HUES6 (cell line): ENCODE results near the gene ITPRIP.

Experiments used
- H3K27ac ChIP-seq: 2 replicates; pipeline ENCODE4 v1.7.0; 2013; ENCODE audit warnings: low read depth, mild to moderate bottlenecking, low read length, inconsistent platforms
- H3K27me3 ChIP-seq: 2 replicates; pipeline ENCODE4 v1.6.1; 2013; ENCODE audit warnings: low read length; ENCODE audit not compliant: control insufficient read depth, insufficient read depth
- H3K36me3 ChIP-seq: 2 replicates; pipeline ENCODE4 v1.6.1; 2013; ENCODE audit warnings: low read length; ENCODE audit not compliant: control insufficient read depth, insufficient read depth
- H3K4me1 ChIP-seq: 2 replicates; pipeline ENCODE4 v1.6.1; 2013; ENCODE audit warnings: low read length; ENCODE audit not compliant: control insufficient read depth, insufficient read depth
- H3K4me3 ChIP-seq: 2 replicates; pipeline ENCODE4 v1.5.1; 2013; ENCODE audit warnings: low read depth, low read length
- H3K9ac ChIP-seq: one replicate; pipeline ENCODE4 v1.6.1; 2013; ENCODE audit warnings: mild to moderate bottlenecking, low read length
- H3K9me3 ChIP-seq: 2 replicates; pipeline ENCODE4 v1.6.1; 2013; ENCODE audit warnings: low read depth, low read length; ENCODE audit not compliant: control insufficient read depth, insufficient read depth

Gene ITPRIP

GRCh38 chr10:104331208-104331838 is 6.9 kb downstream of the ITPRIP start:
- peak overlapping the region; percentile 59 for H3K27ac ChIP-seq
- H3K4me1 ChIP-seq: peaks cover 97% of the 10 kb centered on the region
- no peaks in the 10 kb centered on the region for H3K36me3 ChIP-seq
- H3K4me3 ChIP-seq: peak overlapping the region; percentile 12; the same call in 1 of the 2 replicates
- H3K9me3 ChIP-seq: no peaks in the 10 kb centered on the region
- H3K9ac ChIP-seq: peak overlapping the region; percentile 18
- H3K27me3 ChIP-seq: no peaks in the 10 kb centered on the region

- Histone ChIP-seq H3K9ac (peak overlapping the region; percentile 18), H3K27ac (peak overlapping the region; percentile 8; the same call in 1 of the 2 replicates), H3K27me3 (no peaks in the 10 kb centered on the region), H3K4me1 (peaks cover 92% of the 10 kb centered on the region), H3K36me3 (no peaks in the 10 kb centered on the region), H3K4me3 (no peak overlapping the region), H3K9me3 (no peaks in the 10 kb centered on the region)
Observed at GRCh38 chr10:104330168-104331110, 7.8 kb downstream of the ITPRIP start.

DNA sequence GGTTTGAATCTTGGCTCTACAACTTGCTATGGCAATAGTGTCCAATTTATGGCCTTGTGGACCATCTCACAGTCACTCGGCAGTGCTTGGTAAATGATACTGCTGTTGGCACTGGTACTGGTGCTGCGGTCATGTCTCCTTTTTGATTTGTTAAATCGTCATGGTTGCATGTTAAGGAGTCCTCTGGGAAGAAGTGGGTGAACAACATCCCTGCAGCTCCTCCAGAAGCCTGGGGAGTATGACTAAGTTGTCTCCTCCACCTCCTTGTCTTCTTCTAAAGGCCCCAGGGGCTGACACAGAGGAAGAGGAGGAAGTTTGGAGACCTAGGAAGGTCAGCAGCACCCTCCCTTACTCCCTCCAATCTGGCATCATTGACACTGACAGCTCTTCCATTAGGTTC is 8.5 kb downstream of the ITPRIP start:
- H3K27ac ChIP-seq: peak overlapping the region; percentile 8; the same call in 1 of the 2 replicates
- peaks cover 85% of the 10 kb centered on the region for H3K4me1 ChIP-seq
- H3K9me3 ChIP-seq: no peaks in the 10 kb centered on the region
- no peaks in the 10 kb centered on the region for H3K27me3 ChIP-seq
- H3K9ac ChIP-seq: no peak overlapping the region
- no peak overlapping the region for H3K4me3 ChIP-seq
- no peaks in the 10 kb centered on the region for H3K36me3 ChIP-seq

DNA sequence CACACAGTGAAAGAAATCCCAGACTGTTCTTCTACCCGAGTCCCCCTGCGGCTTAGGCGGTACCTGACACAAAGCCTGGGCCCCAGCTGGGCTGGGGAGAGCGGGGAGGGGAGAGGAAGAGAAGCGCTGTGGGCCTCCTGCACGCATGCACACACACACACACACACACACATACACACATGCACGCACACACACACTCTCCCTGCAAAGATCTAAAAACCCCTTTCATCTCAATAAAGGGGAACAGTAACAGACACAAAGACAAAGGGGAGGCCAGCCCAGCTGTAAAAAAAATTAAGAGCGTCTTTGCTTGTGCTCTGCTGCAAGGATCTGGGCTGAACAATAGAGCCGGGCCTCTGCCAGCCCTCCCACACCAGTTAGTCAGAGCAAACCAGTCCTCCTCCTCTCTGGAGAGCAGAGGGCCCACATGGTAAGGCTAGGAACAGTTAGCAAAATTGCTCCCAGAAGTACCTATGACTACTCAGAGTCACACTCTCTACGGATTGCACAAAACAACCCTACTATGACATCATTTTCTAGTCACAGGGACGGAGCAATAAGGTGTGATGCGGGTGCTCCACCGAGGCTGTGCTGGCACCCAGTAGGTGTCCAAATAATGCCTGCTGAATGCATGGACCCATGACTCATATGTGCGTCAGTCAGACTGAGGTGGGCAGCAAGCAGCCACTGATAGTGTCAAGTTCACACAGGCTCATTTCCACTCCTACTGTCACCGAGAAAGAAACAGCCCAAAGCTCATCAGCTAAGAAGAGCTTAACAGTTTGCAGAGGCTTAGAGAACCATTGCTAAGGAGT is 9.2 kb downstream of the ITPRIP start:
- no peaks in the 10 kb centered on the region for H3K9me3 ChIP-seq
- peak overlapping the region; percentile 38 for H3K27ac ChIP-seq
- peak overlapping the region; percentile 63 for H3K9ac ChIP-seq
- peak overlapping the region; percentile 25 for H3K4me3 ChIP-seq
- peaks cover 83% of the 10 kb centered on the region for H3K4me1 ChIP-seq
- H3K27me3 ChIP-seq: no peaks in the 10 kb centered on the region
- H3K36me3 ChIP-seq: no peaks in the 10 kb centered on the region

DNA sequence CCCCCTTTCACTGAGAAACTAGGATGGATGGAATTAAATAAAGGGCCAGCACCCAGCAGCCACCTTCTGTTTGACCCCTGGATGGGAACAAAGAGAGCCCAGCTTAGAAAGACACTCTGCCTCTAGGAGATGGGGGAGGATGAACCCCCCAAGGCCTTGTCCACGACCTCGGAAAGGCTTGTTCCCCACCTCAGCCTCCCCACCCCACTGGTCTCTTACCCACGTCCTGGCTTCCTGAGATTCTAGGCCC is 9.7 kb downstream of the ITPRIP start:
- Histone ChIP-seq H3K27me3 (no peaks in the 10 kb centered on the region), H3K9me3 (no peaks in the 10 kb centered on the region), H3K27ac (peak overlapping the region; percentile 38), H3K4me1 (peaks cover 83% of the 10 kb centered on the region), H3K9ac (peak overlapping the region; percentile 63), H3K4me3 (peak overlapping the region; percentile 25), H3K36me3 (no peaks in the 10 kb centered on the region)

GRCh38 chr10:104327745-104328645 is 10.3 kb downstream of the ITPRIP start:
- no peaks in the 10 kb centered on the region for H3K36me3 ChIP-seq

DNA sequence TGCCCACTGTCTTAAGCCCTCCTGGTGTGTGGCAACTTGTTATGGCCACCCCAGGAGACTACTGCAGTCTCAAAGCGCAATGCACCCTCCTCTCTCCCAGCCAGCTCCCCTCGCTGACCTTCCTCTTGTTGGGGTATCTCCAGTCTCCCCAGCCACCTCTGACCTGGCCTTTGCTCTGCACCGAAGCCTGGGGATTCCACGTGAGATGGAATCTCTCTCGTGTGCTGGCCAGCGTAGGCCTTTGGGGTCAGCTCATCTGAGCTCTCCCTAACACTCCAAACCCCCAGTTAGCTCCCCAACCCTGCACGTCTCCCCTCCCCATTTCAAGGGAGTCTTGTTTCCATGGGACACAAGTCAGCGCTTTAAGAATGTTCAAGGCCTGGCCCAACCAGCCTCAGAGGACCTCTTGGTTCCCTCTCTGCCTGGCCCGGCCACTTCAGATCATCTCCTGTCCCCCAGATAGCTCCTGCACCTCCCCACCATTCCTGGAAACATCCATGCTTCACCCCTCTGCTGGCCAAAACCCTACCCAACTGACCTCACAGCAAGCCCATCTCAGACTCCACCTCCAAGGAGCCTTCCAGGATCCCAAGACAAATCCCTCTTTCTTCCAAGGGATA is 11.2 kb downstream of the ITPRIP start:
- no peak overlapping the region for H3K9ac ChIP-seq
- no peaks in the 10 kb centered on the region for H3K27me3 ChIP-seq
- H3K4me1 ChIP-seq: peaks cover 83% of the 10 kb centered on the region
- H3K36me3 ChIP-seq: no peaks in the 10 kb centered on the region
- no peak overlapping the region for H3K4me3 ChIP-seq
- no peaks in the 10 kb centered on the region for H3K9me3 ChIP-seq
- no peak overlapping the region for H3K27ac ChIP-seq

More at GRCh38 chr10:104327745-104328645, 10.3 kb downstream of the ITPRIP start:
- Histone ChIP-seq H3K4me1 (peaks cover 83% of the 10 kb centered on the region), H3K4me3 (peak overlapping the region; percentile 25), H3K9me3 (no peaks in the 10 kb centered on the region), H3K9ac (peak overlapping the region; percentile 63), H3K27ac (peak overlapping the region; percentile 38; the same call in 1 of the 2 replicates), H3K27me3 (no peaks in the 10 kb centered on the region)

- H3K4me1 ChIP-seq: peaks cover 79% of the 10 kb centered on the region
Observed at GRCh38 chr10:104325436-104326435, 12.5 kb downstream of the ITPRIP start.

DNA sequence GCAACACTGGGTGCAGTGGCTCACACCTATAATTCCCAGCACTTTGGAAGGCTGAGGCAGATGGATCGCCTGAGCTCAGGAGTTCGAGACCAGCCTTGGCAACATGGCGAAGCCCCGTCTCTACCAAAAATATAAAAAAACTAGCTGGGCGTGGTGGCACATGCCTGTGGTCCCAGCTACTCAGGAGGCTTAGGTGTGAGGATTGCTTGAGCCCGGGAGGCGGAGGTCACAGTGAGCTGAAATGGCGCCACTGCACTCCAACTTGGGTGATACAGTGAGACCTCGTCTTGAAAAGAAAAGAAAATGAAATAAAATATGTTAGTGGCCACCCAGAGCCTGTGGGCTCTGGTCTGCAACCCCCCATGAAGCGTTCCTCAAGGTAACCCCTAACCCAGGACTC is 13.3 kb downstream of the ITPRIP start:
- Histone ChIP-seq H3K36me3 (0 out of 2 replicates have a peak, but pooled peaks cover 2% of the 10 kb centered on the region), H3K9ac (no peak overlapping the region), H3K27me3 (no peaks in the 10 kb centered on the region), H3K9me3 (no peaks in the 10 kb centered on the region), H3K27ac (no peak overlapping the region), H3K4me3 (no peak overlapping the region), H3K4me1 (peaks cover 71% of the 10 kb centered on the region)

More at GRCh38 chr10:104325436-104326435, 12.5 kb downstream of the ITPRIP start:
- 0 out of 2 replicates have a peak, but pooled peaks cover 2% of the 10 kb centered on the region for H3K36me3 ChIP-seq
- H3K9me3 ChIP-seq: no peaks in the 10 kb centered on the region
- no peak overlapping the region for H3K27ac ChIP-seq
- H3K4me3 ChIP-seq: no peak overlapping the region
- H3K9ac ChIP-seq: no peak overlapping the region
- H3K27me3 ChIP-seq: no peaks in the 10 kb centered on the region
